ENCODE measurements around the gene PTGDS.
A peak's percentile ranks its signal among the peaks of the same experiment; 100 is the strongest.

The PTGDS gene

DNA sequence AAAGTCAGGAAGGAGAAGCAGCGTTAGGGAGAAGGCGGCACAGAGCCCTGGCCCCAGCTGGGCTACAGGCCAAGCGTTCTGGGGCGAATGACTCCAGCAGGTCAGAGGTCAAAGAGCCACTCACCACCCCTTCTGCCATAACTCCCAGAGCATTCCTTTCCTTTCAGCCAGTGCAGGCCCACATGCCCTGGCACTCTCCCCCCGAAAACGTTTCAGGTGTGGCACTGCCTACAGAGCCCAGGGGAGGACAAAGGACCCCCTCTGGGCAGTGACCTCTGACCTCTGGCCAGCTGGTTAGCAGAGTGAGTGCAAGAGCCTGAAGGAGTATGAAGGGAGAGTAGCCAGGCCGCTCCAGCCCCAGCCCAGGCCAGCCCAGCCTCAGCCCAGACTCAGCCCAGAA, 45.9 kb downstream of the PTGDS start:
- no peak for DNase-seq (ENCODE audit: low spot score)

DNA sequence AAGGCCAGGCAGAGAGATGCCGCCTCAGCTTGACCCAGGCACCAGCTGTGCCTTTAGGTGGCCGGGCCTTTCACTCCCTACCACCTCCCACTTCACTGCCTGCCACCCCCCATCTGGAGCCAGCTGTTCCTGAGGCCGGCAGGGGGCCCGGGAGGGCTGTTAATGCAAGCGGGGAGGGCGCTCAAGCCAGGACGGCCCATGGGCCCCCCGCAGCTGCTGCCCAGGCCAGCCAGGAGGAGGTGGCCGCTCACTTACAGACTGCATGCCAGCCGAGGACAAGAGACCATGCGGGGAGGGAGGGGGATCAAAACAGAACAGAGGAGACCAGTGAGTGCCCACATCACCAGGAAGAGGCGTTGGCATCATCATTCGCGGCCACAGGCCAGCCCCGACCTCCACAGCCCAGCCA, 46.3 kb downstream of the PTGDS start:
- DNase-seq (ENCODE audit: low spot score): no peak

DNA sequence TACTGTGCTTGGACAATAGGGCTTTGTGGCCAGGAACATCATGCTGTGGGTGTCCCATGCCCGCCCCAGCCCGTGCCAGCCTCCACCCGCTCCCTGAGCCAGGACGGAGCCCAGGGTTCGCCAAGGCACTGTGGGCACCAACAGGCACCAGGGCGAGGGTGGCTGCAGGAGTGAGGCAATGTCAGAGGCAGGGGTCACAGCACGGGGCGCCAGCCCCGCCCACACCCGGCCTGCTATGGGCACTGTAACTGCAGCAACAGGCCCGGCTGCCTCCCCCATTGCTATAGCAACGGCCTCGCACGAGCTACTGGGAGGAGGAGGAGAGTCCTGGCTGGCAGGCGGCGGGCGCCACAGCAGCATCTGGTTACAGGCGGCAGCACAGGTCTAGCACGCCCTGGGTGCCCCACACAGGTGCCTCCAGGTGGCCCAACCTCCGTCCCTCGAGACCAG, 48.2 kb downstream of the PTGDS start:
- no peak for DNase-seq (ENCODE audit: low spot score)

DNA sequence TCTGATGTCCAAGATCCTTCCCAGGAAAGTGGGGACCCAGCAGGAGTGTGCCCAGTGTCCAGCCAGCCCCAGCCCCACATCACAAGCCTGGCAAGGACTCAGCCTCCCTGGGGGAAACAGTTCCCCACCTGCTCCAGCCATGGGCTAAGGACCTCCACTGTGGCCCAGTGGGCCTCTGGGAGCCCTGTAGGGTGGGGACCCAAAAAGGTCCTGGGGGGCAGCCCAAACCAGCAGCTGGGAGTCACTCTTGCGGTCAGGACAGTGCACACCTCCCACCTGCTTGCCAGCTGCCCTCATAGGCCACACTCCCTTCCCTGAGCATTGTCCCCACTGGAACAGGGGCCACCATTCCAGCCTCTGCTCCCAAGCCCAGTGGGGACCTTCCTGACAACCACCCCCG, 49.1 kb downstream of the PTGDS start:
- DNase-seq (ENCODE audit: low spot score): no peak

DNA sequence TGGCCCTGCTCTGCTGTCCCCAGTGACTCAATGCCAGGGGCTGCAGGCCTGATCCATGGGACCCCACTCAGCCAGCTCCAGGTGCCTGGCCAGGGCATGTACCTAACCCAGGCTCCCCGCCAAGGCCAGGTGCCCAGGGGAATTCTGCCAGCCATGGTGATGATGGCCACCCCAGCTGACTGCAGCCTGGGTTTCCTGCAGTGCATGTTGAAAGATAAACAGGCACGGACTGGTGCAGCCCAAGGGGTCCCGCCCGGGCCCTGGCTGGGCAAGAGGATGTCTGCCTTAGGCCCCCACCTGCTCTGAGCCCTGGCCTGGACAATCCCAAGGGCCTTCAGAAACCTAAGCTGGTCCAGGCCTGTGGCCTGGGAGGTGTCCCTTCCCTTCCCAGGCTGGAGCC, 49.5 kb downstream of the PTGDS start:
- no peak for DNase-seq (ENCODE audit: low spot score)

DNA sequence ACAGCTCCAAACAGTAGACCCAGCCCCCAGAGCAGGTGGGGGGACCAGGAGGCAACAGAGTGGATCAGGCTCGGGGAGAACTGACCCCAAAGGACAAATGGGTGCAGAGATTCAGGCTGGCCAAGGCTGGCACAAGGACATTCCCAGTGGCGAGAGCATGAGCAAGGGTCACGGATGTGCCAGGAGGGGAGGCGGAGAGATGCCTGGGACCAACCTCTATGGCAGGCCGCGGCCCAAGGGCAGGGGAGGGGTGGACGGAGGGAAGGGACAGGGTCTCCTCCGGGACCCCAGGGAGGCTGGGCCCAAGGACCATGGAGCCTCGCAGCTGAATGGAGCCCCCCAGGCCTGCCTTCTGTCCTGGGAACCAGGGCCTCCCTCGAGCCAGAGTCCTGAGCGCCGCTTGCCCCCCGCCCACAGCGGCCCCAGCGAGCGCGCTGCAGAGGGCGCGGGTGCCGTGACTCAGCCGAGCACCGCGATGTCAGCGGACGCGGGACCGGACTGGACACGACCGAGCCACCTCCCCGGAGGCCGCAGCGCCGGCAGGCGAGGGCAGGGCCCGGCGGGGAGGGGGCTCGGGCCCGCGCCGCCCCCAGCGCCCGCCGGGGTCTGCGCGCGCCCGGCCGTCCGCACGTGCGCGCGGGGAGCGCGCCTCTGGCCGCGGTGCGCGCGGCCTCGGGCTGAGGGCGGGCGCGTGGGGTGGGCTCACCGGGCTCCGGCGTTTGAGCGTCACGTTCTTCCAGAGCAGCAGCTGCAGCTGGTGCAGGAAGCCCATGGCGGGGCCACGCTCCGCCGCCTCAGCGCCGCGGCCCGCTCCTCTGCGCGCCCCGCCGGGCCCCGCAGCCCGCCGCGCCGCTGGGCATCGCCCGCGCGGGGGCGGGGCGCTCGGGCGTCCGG, 50.3 kb downstream of the PTGDS start, which contains the start of gene ABCA2:
Gene ABCA2 (minus strand): TSS at position 869 of the 894 bp plus-strand sequence. CDS start 97 bp downstream, at position 772.
- DNase-seq (ENCODE audit: low spot score): no peak

DNA sequence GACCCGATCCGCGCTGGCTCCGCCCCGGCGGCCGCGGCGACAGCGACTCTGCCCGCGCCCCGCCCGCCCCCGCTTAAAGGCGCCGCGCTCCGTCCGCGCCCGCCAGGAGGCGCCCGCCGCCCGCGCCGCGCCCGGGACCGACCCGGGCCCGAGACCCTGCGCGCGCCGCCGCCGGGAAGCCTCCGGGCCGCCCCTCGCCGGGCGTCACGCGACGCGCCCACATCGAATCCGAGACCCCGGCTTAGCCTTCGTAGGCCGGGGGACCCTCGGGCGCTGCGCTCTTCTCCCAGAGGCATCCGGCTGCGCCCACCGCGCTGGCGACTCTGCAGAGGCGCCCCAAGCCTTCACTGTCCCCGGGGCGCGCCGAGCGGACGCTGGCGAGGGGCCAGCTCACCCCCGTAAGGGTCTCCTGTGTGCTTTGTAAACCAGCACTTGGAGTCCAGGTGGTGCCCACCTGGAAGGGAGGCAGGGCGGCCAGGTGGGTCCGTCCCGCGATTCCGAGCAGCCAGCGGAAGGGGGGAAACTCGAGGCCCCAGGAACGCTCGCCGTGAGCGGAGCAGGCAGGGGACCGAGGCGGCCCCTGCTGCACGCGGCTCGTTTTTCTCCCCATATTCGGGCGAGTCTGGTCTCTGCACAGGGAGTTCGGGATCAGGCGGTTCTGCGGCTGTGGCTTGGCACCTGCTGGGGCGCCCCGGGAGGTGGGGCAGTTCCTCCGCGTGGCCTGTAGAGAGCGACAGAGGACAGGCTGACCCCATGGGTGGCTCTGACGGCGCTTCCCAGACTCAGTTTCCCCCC, 51.2 kb downstream of the PTGDS start:
- DNase-seq (ENCODE audit: low spot score): peak; percentile 59

DNA sequence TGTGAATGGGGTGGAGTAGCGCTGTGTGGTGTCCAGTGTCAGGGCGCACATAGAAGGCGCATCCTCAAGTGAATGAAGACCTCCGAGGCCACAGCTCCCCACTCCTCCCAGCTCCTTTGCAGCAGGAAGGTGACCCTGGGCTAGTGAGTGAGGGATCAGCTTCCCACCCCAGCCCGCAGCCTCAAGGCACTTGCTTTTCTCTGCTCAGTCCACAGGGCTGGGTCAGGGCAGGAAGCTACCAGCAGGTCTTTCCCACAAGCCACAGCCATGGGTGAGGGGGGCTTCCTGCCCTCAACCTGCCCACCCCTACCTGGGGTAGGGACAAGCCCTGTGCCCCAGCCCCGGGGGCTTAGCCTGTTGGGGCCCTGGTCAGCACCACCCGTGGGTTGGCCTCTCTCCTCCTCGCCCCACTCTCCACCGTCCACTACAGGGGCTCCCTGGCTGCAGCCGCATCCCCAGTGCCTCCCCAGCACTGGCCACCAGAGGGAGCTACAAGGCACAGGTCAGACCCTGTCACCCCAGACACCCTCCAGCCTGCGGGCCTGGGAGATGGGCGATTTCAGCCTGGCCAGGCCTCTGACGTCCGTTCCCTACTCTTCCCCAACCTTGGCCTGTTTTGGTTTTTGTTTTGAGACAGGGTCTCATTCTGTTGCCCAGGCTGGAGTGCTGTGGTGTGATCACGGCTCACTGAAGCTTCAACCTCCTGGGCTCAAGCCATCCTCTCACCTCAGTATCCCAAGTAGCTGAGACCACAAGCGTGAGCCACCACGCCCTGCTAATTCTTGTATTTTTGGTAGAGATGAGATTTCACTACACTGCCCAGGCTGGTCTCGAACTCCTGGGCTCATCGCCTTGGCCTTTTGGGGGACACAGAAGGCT, 52.0 kb downstream of the PTGDS start:
- peak; percentile 62 for DNase-seq (ENCODE audit: low spot score)

DNA sequence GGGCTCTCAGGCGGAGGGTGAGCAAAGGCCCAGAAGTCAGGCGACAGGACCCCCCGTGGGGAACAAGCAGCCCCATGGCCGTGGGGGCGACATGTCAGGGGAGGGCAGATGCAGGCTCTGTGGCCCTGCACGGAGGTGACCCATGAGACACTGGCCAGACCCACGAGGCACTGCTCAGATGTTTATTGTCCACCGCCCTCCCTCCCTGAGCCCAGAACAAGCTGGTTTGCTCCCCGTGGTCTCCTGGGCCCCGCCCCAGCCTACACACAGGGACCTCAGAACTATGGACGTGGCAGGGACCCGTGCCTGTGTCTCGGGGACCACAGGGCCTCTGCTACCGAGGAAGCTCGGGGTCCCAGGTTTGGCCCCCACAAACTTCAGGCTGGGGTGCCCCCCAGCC, 52.7 kb downstream of the PTGDS start:
- DNase-seq (ENCODE audit: low spot score): no peak

DNA sequence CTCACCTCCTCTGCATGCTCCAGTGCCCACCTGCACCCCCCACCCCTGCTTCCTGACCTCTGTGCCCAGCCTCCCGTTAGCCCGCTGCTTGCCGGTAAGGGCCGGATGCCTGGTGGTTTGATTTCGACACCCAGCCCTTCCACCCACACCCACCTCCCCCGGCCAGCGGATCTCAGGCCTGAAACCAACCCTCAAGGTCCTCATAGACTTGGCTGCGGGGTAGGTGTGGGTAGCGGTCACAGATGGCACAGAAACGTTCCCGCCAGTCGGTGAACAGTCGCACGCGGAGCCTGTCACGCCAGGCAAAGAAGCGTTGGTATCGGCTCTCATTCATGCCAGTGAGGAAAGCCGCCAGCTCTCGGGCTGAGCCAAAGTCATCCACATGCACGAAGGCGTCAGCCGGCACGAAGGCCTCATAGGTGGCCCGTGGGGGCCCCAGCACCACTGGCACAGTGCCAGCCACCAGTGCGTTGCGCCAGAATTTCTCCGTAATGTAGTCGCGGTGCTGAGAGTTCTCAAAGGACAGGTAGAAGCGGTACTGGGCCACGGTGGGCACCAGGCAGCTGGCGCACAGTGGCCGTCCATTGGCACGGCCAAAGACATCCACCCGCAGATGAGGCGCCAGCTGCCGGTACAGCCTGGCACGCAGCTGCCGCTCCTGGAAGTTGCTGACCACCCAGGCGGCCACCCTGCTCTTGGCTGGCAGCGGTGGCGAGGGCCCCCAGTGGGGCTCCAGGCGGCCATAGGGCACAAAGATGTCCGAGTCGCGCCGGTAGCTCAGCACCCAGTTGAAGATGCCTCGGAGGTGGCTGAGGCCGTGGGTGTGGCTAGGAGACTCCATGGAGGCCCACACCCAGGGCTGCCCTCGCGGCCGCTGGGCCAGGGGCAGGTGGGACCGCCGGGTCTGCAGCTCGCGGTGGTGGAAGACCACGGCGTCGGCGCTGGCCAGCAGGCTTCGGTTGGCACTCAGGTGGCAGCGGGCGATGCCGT, 53.5 kb downstream of the PTGDS start:
- DNase-seq (ENCODE audit: low spot score): peak; percentile 37
